Adrenal gland (tissue), 5 donors: ENCODE measurements around the gene GTF3C6.

ENCODE experiments used
- POLR2A ChIP-seq, 2 donors: fragments of 450-650 bp; IDR thresholded peaks; one replicate each; pipeline ENCODE4 v1.6.1; 2017; ENCODE audit warnings: antibody characterized with exemption in 2 of 2, mild to moderate bottlenecking in 2 of 2, moderate library complexity in 1 of 2
- TF ChIP-seq, protein P1 (sequence below), 6 experiments: fragments of 450-650 bp in 4 of 6; fragments of 200-600 bp in 2 of 6; sonication (generic) in 1 of 6; IDR thresholded peaks; 1 replicate in 5 of 6; 2 replicates in 1 of 6; pipeline versions ENCODE4 v1.5.1 to v1.8.0; 2016 to 2021; ENCODE audit warnings: antibody characterized with exemption in 6 of 6, mild to moderate bottlenecking in 2 of 6, moderate library complexity in 1 of 6
- donor health status: DM: no; HTN: no; CAD: no.

DNA sequence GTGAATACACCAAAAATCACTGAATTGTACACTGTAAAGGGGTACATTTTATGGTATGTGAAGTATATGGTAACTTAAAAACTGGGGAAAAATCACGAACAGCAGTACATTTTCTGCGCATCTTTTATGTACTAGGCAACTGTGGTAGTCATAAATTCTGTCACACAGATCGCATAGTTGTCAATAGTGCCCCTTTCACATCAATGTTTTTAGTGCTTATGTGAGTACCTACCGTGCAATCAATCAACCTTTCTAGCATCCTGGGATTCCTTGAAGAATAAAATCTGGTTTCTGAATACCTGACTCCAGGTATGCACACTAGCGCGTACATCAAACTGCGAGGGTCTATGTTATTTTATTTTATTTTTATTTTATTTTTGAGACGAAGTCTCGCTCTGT, 22.7 kb downstream of the GTF3C6 start:
- no peak for TF ChIP-seq POLR2A (IDR thresholded peaks at IDR 0.05)
- TF ChIP-seq, protein P1, sequence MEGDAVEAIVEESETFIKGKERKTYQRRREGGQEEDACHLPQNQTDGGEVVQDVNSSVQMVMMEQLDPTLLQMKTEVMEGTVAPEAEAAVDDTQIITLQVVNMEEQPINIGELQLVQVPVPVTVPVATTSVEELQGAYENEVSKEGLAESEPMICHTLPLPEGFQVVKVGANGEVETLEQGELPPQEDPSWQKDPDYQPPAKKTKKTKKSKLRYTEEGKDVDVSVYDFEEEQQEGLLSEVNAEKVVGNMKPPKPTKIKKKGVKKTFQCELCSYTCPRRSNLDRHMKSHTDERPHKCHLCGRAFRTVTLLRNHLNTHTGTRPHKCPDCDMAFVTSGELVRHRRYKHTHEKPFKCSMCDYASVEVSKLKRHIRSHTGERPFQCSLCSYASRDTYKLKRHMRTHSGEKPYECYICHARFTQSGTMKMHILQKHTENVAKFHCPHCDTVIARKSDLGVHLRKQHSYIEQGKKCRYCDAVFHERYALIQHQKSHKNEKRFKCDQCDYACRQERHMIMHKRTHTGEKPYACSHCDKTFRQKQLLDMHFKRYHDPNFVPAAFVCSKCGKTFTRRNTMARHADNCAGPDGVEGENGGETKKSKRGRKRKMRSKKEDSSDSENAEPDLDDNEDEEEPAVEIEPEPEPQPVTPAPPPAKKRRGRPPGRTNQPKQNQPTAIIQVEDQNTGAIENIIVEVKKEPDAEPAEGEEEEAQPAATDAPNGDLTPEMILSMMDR (IDR thresholded peaks at IDR 0.05), result no peak
